Vagina (tissue), 2 donors: ENCODE results near the gene CDHR3. TPM values are rescaled to one million over a fixed set of nuclear protein-coding genes. Genes with fewer than 3 reads are reported as not detected.

Experiments used
- DNase-seq, 2 donors: peaks; one replicate each; pipeline ENCODE4 v3.0.0-alpha.2; 2017; ENCODE audit errors: extremely low spot score in 2 of 2
- H3K27ac ChIP-seq: fragments of 200-600 bp; sonication (generic); one replicate; pipeline ENCODE4 v1.5.1; 2019
- H3K27me3 ChIP-seq: fragments of 200-600 bp; sonication (generic); one replicate; pipeline ENCODE4 v1.5.1; 2019
- H3K36me3 ChIP-seq, 2 donors: fragments of 200-600 bp; sonication (generic); one replicate each; pipeline ENCODE4 v1.5.1; 2017 to 2019
- H3K4me1 ChIP-seq: fragments of 200-600 bp; sonication (generic); one replicate; pipeline ENCODE4 v1.5.1; 2019
- H3K4me3 ChIP-seq, 2 donors: fragments of 200-600 bp; sonication (generic); 1 replicate in 1 of 2; 2 replicates in 1 of 2; pipeline ENCODE4 v1.5.1; 2016 to 2019
- H3K9me3 ChIP-seq: fragments of 200-600 bp; sonication (generic); one replicate; pipeline ENCODE4 v1.5.1; 2019
- CTCF ChIP-seq, 3 experiments: fragments of 450-650 bp in 2 of 3; fragments of 200-600 bp in 1 of 3; sonication (generic) in 1 of 3; IDR thresholded peaks; one replicate each; pipeline ENCODE4 v1.5.1; 2017 to 2019; ENCODE audit warnings: antibody characterized with exemption in 3 of 3, mild to moderate bottlenecking in 2 of 3, moderate library complexity in 2 of 3
- POLR2A ChIP-seq, 2 donors: fragments of 450-650 bp; IDR thresholded peaks; one replicate each; pipeline ENCODE4 v1.6.1; 2017; ENCODE audit warnings: antibody characterized with exemption in 2 of 2, mild to moderate bottlenecking in 2 of 2, moderate library complexity in 2 of 2
- POLR2AphosphoS5 ChIP-seq, 2 donors: sonication (generic); formaldehyde crosslinking; IDR thresholded peaks; one replicate each; pipeline ENCODE4 v1.9.0; 2017; ENCODE audit warnings: antibody characterized with exemption in 2 of 2, mild to moderate bottlenecking in 2 of 2, low read depth in 1 of 2; ENCODE audit not compliant: insufficient read depth in 1 of 2
- intact Hi-C: fragments of 100-400 bp; cut with DNase I; formaldehyde crosslinking; loops from one replicate; pipeline ENCODE4 v1.15.1; 2023
- total RNA-seq: library from RNA; depleted of rRNA; stranded (reverse); fragments of >200 nt; gene quantifications from one replicate; pipeline ENCODE4 v1.2.3, GENCODE V29; 2016

The CDHR3 gene
- total RNA-seq, 1 donor from 2014 or later = 8.8 TPM

- Histone ChIP-seq H3K9me3 (no peaks in the 10 kb centered on the region), H3K36me3 (no peaks in the 10 kb centered on the region), H3K4me1 (no peaks in the 10 kb centered on the region), H3K27me3 (no peaks in the 10 kb centered on the region), H3K4me3 (no peak overlapping the region), H3K27ac (no peak overlapping the region)
- intact Hi-C loops = no loop called here
- TF ChIP-seq POLR2A (IDR thresholded peaks at IDR 0.05) (no peak), POLR2AphosphoS5 (IDR thresholded peaks at IDR 0.05; ENCODE audit: insufficient read depth in 1 of 2, low read depth in 1 of 2) (no peak), CTCF (IDR thresholded peaks at IDR 0.05) (no peak)
- no peak for DNase-seq
Observed at GRCh38 chr7:105987046-105987445, 24.0 kb downstream of the CDHR3 start.

GRCh38 chr7:105988276-105988675 is 25.2 kb downstream of the CDHR3 start:
- Histone ChIP-seq H3K4me3 (no peak overlapping the region), H3K9me3 (no peaks in the 10 kb centered on the region), H3K4me1 (no peaks in the 10 kb centered on the region), H3K27me3 (no peaks in the 10 kb centered on the region), H3K36me3 (no peaks in the 10 kb centered on the region), H3K27ac (no peak overlapping the region)
- intact Hi-C loops = no loop called here
- TF ChIP-seq CTCF (IDR thresholded peaks at IDR 0.05) = no peak
- DNase-seq = no peak

- Histone ChIP-seq H3K4me1 (no peaks in the 10 kb centered on the region), H3K27ac (no peak overlapping the region), H3K27me3 (no peaks in the 10 kb centered on the region), H3K9me3 (no peaks in the 10 kb centered on the region), H3K4me3 (no peak overlapping the region), H3K36me3 (no peaks in the 10 kb centered on the region)
- no peak for DNase-seq
- intact Hi-C loops = no loop called here
- TF ChIP-seq CTCF (IDR thresholded peaks at IDR 0.05) (no peak), POLR2A (IDR thresholded peaks at IDR 0.05) (no peak), POLR2AphosphoS5 (IDR thresholded peaks at IDR 0.05; ENCODE audit: insufficient read depth in 1 of 2, low read depth in 1 of 2) (no peak)
Observed at GRCh38 chr7:105989191-105989590, 26.1 kb downstream of the CDHR3 start.

- H3K4me3 ChIP-seq = no peak overlapping the region
- intact Hi-C loops = no loop called here
- no peak for DNase-seq
- H3K27me3 ChIP-seq = no peaks in the 10 kb centered on the region
- no peak for TF ChIP-seq POLR2A (IDR thresholded peaks at IDR 0.05)
- TF ChIP-seq POLR2AphosphoS5 (IDR thresholded peaks at IDR 0.05; ENCODE audit: insufficient read depth in 1 of 2, low read depth in 1 of 2) = no peak
- no peak for TF ChIP-seq CTCF (IDR thresholded peaks at IDR 0.05)
- no peaks in the 10 kb centered on the region for H3K4me1 ChIP-seq
- H3K9me3 ChIP-seq = no peaks in the 10 kb centered on the region
- H3K27ac ChIP-seq = no peak overlapping the region
- no peaks in the 10 kb centered on the region for H3K36me3 ChIP-seq
Observed at GRCh38 chr7:105989686-105990085, 26.6 kb downstream of the CDHR3 start.

DNA sequence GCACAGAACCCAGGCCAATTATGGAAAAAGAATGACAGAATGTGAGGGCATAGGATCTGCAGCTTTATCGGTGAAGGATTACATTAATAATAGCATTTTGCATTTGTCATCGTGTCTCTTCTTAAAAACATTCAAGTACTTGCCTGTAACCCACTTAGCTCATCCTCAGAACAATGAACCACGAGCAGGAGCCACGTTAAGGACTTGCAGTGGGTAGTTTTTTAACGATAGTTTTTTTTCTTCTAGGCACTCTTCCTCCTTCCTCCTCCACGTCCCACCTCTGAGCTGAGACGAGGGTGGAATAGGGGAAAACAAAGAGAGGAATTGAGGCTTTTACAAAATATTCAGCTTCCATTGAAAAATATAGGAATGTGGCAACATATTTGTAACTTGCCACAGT is 27.1 kb downstream of the CDHR3 start:
- Histone ChIP-seq H3K4me3 (no peak overlapping the region), H3K4me1 (no peaks in the 10 kb centered on the region), H3K9me3 (no peaks in the 10 kb centered on the region), H3K27ac (no peak overlapping the region), H3K27me3 (no peaks in the 10 kb centered on the region), H3K36me3 (no peaks in the 10 kb centered on the region)
- intact Hi-C loops = no loop called here
- no peak for DNase-seq
- TF ChIP-seq POLR2AphosphoS5 (IDR thresholded peaks at IDR 0.05; ENCODE audit: insufficient read depth in 1 of 2, low read depth in 1 of 2) (no peak), POLR2A (IDR thresholded peaks at IDR 0.05) (no peak), CTCF (IDR thresholded peaks at IDR 0.05) (no peak)
